OCI-LY3 (cell line): ENCODE measurements around the gene GRM8.

Source experiments
- EZH2phosphoT487 ChIP-seq: fragments of 200-600 bp; shearing (Covaris generic); IDR thresholded peaks from 2 replicates; pipeline ENCODE4 v1.6.1; 2018; ENCODE audit warnings: antibody characterized with exemption, mixed run types, low read depth
- TF ChIP-seq, protein P1 (sequence below): fragments of 200-600, 300-600 bp; sonication (generic); IDR thresholded peaks from 2 replicates; pipeline ENCODE4 v1.5.1; 2014; ENCODE audit warnings: antibody characterized with exemption, low read length, low read depth

DNA sequence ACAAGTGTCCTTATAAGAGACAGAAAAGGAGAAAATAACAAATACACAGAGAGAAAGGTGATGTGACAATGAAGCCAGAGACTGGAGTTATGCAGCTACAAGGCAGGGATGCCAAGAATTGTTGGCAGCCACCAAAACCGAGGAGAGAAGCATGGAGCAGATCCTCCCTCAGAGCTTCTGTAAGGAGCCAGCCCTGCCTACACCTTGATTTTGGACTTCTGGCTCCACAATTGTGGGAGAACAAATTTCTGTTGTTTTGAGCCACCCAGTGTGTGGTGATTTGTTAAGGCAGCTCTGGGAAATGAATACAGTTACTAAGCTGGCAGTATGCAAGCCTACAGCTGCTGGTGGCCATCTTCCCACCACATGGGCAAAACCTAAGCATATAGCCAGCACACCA lies 163.6 kb downstream of the GRM8 start:
- TF ChIP-seq, protein P1, sequence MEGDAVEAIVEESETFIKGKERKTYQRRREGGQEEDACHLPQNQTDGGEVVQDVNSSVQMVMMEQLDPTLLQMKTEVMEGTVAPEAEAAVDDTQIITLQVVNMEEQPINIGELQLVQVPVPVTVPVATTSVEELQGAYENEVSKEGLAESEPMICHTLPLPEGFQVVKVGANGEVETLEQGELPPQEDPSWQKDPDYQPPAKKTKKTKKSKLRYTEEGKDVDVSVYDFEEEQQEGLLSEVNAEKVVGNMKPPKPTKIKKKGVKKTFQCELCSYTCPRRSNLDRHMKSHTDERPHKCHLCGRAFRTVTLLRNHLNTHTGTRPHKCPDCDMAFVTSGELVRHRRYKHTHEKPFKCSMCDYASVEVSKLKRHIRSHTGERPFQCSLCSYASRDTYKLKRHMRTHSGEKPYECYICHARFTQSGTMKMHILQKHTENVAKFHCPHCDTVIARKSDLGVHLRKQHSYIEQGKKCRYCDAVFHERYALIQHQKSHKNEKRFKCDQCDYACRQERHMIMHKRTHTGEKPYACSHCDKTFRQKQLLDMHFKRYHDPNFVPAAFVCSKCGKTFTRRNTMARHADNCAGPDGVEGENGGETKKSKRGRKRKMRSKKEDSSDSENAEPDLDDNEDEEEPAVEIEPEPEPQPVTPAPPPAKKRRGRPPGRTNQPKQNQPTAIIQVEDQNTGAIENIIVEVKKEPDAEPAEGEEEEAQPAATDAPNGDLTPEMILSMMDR, result no peak
- TF ChIP-seq EZH2phosphoT487, result no peak
